ENCODE data around the gene TNS1.

- TF ChIP-seq CTCF (IDR thresholded peaks at IDR 0.05) (no peak), EP300 (IDR thresholded peaks at IDR 0.05) (no peak)
These were observed 96.9 kb downstream of the TNS1 start for GRCh38 chr2:217905896-217906295.

Measured in tibial nerve (tissue), 4 donors.